EH (cell line): ENCODE results near the gene BAZ1A.

Source experiments
- DNase-seq: peaks from one replicate; pipeline ENCODE4 v3.0.0-alpha.2; 2015; ENCODE audit warnings: low read depth

BAZ1A gene, protein sequence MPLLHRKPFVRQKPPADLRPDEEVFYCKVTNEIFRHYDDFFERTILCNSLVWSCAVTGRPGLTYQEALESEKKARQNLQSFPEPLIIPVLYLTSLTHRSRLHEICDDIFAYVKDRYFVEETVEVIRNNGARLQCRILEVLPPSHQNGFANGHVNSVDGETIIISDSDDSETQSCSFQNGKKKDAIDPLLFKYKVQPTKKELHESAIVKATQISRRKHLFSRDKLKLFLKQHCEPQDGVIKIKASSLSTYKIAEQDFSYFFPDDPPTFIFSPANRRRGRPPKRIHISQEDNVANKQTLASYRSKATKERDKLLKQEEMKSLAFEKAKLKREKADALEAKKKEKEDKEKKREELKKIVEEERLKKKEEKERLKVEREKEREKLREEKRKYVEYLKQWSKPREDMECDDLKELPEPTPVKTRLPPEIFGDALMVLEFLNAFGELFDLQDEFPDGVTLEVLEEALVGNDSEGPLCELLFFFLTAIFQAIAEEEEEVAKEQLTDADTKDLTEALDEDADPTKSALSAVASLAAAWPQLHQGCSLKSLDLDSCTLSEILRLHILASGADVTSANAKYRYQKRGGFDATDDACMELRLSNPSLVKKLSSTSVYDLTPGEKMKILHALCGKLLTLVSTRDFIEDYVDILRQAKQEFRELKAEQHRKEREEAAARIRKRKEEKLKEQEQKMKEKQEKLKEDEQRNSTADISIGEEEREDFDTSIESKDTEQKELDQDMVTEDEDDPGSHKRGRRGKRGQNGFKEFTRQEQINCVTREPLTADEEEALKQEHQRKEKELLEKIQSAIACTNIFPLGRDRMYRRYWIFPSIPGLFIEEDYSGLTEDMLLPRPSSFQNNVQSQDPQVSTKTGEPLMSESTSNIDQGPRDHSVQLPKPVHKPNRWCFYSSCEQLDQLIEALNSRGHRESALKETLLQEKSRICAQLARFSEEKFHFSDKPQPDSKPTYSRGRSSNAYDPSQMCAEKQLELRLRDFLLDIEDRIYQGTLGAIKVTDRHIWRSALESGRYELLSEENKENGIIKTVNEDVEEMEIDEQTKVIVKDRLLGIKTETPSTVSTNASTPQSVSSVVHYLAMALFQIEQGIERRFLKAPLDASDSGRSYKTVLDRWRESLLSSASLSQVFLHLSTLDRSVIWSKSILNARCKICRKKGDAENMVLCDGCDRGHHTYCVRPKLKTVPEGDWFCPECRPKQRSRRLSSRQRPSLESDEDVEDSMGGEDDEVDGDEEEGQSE (N-terminal part only)

DNA sequence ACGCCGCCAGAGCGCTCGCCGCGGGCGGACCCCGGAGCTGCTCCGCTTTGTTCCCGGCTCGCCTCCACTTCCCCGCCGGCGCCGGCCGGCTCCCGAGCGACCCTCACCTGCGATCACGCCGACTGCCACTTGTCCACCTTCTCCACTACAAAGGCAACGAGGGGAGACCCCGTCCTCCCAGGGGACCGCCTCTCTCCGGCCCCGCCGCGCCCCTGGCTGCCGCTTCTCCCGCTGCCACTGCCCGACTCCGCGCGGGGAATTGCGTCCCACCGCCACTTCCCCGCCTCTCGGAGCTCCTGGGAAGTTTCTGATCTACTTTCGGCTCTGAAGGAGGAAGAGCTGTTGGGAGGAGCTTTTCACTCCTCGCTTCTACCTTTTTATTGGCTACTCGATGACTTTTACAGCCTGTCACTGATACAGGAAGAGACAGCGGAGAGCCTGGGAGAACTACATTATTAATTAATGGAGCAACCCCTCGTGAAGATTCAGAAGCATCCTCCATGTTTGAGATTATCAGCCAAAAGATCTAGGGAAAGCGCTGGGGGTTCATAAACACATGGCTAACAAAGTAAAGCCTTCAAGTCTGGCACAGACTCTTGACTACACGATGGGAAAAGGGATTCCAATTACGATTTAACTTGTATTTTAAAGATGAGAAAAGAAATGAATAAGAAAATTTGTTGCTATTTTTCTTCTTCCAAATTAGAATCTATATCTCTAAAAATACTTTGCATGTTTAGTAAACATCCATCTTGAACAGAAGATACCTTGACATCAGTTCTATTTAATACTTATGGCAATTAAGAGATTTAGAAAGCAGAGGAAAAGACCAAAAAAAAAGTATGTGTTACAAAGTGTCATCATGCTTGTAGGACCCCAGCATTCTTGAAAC is at the start of gene BAZ1A:
Gene BAZ1A (minus strand): TSS at position 330 of the 892 bp plus-strand sequence. CDS start 756 bp downstream, outside the sequence.
- peak; percentile 96 for DNase-seq

DNA sequence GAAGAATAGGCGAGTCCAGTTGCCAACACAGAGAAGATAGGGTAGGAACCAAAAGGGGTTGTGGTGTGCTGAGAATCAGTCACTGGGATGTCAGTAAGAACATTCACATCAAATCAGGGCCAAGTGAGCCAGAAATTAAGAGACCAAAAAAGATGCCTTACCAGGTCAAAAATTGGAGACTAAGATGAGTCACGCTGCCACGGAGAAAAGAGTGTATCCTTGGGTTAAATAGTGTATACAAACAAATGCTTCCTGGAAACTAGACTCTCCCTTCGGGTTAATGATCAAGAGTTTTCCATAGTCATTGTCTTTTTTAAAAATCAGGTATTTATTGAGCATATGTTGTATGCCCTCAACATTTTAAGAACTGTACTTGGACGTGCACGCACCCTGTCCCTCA is 45.2 kb upstream of the BAZ1A start:
- peak; percentile 33 for DNase-seq

DNA sequence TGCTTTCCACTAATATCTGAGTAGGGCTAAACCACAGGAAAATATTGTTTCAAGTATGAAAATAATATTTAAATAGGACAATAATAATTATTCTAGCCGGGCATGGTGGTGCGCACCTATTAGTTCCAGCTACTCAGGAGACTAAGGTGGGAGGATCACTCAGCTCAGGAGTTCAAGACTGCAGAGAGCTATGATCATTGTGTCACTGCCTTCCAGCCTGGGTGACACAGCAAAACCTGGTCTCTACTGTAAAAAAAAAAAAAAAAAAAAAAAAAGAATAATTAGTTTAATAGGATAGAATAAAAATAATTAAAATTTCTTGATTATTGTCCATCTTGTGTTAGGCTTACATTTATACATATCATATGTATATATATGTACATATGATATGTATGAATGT is 38.5 kb upstream of the BAZ1A start:
- DNase-seq: no peak

DNA sequence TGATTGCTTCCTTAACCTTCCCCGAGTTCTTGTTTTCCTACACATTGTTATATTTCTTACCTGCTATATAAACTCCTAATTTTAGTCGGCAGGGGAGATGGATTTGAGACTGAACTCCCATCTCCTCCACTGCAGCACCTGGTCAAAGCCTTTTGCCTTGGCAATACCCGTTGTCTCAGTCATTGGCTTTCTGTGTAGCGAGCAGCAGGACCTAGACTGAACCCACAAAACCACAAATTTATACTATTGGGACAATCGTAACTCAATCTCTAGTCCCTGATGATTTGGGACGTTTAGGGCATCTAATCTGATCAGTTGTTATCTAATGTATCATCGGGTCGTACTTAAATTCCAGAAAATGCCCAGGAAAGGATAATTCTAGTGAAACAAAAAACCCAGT is 37.8 kb upstream of the BAZ1A start:
- no peak for DNase-seq

DNA sequence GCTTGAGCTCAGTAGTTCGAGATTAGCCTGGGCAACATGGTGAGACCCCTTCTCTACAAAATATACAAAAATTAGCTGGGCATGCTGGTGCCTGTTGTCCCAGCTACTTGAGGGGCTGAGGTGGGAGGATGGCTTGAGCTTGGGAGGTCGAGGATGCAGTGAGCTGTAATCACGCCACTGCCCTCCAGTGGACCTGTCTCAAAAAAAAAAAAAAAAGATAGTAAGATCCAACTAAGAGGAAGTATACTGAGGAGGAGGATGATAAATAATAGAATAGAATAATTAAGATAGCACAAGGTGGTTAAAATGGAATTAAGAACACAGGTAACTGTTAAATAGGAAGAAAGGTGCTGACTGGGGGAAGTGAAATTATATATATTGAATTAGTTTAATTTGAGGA is 37.0 kb upstream of the BAZ1A start:
- no peak for DNase-seq

DNA sequence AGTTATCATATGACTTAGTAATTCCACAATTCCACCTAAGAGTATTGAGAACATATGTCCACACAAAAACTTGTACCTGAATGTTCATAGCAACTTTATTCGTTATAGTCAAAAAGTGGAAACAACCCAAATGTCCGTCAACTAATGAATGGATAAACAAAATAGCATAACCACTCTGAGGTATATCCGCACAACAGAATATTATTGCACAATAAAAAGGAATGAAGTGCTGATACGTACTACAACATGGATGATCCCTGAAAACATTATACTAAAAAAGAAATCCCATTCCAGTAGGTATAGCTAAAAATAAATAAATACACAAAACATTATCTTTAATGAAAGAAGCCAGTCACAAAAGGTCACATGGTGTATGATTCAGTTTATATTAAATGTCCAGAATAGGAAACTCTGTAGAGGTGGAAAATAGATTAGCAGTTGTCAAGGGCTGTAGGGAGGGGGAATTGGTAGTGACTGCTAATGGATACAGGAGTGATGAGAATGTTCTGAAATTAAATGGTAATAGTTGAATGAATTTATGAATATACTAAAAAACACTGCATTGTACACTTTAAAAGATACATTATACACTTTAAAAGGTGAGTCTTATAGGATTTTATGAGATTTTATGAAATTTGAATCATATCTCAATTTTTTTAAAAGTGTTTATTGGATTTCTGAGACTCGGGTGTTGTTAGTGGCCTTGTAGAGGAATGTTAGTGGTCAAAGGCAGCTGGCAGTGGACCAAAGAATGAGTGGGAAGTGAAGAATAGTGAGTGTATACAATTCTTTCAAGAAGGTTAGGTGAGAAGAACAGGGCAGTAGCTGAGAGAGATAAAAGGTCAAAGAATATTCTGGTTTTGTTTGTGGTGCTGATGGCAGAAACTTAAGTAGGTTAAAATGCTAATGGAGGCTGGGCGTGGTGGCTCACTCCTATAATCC is 36.3 kb upstream of the BAZ1A start:
- peak; percentile 54 for DNase-seq

DNA sequence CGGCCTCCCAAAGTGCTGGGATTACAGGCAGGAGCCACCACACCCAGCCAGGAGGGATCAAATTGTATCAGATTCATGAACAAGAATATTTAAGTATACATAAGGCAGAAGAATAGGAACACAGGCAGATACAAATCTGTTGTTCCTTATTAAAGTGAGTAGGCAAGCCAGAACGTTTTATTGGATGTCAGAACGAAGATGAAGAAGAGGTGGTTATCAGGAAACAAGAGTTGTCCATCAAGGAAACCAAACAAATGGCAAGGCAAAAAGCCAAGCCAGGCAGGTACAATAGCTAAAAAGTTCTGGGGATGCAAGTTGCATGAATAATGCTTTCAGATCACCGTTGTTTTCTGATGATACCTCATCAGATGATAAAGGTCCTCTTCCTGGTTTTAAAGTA is 31.1 kb upstream of the BAZ1A start:
- no peak for DNase-seq

DNA sequence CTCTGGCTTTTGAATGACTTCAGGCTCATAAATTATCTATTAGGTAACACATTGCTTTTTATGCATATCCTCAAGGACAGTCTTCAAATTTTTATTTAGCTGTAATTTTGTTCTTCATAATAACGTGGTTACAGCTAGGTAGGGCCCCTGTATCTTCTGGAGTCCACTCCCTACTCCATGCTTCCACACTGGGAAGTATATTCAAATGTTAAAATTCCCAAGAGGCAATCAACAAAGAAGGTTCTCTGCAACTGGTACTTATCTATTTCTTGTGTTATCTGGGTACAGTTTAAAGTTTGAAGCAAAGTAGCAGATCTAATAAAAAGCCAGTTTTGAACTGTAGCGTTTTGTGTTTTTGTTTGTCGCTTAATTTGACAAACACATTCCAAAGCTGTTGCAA is 20.1 kb upstream of the BAZ1A start:
- DNase-seq: no peak

DNA sequence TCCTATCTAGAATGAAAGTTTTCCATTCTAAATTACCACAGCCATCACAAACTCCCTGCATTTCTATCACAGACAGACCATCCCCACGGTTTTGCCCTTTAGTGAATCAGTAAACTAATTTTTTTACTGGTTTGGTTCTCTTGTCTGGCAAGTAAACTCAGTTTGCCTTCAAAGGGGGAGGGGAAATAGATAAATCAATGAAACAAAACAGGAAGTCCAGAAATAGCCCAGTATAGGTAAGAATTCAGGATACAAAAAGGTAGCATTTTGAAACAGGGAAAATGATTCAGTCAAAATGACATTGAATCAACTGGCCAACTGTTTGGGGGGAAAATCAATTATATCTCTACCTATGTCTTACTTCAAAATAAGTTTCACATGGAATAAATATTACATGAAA is 15.8 kb upstream of the BAZ1A start:
- DNase-seq: no peak

DNA sequence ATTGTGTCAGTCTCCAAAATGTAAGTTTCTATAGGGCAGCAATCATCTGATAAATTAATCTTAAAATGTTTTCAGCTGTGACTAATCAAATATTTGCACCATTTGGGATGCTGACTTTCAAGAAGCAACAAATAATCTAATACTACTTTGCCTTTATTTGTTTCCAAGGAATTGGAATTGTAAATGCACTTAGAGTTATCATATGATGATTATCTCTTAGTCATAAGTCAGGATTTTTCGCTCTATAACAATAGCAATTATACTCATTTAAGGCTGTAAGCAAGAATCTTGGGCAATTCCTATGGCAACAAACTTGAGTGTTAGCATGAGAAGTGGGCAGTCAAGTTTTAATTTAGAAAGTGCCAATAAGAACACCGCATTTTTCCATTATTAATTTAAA is 13.0 kb upstream of the BAZ1A start:
- DNase-seq: no peak

DNA sequence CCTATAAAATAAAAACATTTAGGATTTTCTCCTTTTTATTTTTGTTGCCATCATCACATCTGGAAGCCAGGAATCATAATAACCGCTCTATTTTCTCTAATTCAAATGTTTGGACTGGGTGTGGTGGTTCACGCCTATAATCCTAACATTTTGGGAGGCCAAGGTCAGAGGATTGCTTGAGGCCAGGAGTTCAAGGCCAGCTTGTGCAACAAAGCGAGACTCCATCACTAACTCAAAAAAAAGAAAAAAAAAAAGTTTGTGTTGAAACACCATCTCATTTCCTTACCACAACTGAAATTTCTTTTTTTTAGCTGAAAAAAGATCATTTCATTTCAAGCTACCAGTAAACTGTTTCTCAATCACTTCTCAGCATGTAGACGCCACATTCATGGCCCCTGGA is 8.8 kb upstream of the BAZ1A start:
- no peak for DNase-seq

DNA sequence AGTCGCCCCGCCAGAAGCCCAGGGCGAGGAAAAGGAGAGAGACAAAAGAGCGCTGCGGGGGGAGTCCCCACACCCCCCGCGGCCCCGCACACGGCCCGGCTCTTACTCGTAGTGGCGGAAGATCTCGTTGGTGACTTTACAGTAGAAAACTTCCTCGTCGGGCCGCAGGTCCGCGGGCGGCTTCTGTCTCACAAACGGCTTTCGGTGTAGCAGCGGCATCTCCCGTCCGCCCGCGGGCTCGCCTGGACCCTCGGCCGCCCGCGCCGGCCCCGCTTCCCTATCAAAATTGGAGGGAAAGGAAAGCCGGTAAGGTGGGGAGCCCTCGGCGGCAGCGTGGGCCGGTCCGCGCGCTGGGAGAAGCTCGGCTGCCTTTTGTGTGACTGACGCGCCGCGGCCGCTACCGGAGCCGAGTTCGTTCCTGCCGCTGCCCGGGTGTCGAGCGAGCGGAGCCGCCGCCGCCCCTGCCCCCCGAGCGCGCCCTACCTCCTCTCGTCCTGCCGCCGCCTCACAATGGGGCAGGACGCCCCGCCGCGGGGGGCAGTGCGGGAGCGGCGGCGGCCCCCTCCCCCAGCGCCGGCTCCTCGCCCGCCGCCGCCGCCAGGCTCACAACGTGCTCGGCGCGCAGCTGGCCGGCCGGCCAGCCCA is 652 bp downstream of the BAZ1A start:
- DNase-seq: peak; percentile 56

DNA sequence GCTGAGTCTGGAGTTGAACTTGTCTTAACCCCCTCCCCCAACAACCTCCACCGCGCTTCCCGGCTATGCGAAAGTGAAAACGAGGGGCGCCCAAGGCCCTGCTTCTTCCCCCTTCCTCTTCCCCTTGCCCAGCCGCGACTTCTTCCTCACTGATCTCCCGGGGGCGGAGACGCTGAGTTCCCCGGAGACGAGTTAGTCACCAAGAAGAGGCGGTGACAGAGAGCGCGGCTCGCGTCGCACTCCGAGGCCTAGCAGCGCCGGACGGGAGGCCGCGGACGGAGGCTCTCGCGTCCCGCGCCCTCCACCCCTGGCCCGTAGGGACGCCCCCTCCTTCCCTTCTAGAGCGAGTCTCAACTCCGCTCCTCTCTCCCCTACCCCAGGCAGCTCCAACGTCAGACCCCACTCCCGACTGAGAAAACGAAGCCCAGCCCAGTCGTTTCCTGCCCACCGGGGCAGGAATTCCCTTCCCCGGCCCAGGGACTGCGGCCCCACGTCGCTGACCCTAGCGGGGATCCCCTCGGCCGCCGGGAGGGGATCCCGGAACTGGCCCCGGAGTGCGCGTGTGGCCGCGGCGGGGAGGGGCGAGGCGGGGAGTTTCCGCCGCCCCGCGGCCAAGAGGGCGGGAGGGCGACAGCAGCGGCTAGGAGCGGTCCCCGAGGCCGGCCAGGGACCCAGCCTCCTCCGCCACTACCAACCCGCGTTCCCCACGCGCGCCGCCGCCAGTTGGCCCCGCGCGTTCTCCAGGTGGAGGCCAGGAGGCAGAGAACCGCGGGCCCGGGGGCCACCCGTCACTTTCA is 1.4 kb downstream of the BAZ1A start:
- peak; percentile 86 for DNase-seq

DNA sequence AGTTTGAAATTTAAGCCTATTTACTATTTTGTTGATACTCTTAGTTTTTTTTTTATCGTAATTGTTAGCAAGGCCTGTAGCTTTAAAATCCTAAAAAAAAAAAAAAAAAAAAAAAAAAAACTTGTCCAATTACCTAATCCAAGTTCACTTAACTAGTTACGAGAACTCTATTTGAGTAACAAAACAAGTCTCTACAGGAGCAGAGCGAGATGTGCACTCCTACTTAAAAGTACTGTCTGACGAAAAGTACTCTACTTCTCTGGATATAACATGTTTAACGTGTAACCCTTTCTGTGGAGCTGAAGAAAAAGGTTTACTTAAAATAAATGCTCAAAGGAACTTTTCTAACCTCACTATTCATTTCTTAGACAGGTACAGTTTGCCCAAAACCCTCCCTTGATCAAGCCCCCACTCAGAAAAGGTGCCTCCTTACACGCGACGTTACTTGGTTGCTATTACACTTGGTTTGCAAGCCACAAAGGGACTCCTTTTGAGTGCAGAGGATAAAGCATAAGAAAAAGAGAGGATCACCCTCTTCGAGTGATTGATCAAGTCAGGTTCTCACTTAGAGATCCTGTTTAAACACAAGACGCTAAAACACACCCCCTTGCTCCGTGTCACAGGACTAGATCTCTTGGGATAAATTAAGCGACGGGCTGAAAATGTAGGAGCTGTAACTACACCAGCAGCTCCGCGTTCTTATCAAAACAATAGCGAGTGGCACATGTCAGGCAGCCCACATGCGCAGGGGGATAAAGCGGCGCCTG is 2.2 kb downstream of the BAZ1A start:
- DNase-seq: peak; percentile 35

DNA sequence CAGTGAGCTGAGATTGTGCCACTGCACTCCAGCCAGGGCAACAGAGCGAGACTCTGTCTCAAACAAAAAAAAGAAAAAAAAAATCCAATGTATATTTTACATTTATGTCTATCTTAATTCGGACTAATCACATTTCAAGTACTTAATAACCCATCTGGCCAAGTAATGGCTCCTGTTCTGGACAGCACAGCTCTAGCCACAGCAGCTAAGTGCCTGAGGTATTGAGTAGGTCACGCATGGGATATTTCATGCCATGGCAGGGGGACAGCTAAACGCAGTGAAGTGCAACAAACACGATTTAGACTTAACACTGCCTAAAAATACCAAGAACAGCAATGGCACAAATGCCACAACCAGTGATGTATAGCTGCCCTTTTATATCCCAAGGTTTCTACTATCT is 8.0 kb downstream of the BAZ1A start:
- DNase-seq: no peak

DNA sequence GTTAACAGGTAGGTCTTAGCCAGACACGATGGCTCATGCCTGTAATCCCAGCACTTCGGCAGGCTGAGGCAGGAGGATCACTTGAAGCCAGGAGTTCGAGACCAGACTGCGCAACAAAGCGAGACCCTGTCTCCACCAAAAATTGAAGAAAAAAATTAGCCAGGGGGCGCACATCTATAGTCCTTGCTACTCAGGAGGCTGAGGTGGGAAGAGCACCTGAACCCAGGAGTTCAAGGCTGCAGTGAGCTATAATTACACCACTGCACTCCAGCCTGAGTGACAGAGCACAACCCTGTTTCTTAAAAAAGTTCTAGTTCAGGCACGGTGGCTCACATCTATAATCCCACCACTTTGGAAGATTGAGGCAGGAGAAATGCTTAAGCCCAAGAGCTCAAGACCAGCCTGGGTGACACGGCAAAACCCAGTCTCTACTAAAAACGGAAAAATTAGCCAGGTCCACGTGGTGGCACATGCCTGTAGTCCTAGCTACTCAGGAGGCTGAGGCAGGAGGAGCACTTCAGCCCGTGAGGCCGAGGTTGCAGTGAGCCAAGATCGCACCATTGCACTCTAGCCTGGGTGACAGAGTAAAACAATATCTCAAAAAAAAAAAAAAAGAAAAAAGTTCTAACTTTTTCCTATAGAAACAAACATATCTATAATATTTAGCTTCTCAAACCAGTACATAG is 9.1 kb downstream of the BAZ1A start:
- DNase-seq: no peak

DNA sequence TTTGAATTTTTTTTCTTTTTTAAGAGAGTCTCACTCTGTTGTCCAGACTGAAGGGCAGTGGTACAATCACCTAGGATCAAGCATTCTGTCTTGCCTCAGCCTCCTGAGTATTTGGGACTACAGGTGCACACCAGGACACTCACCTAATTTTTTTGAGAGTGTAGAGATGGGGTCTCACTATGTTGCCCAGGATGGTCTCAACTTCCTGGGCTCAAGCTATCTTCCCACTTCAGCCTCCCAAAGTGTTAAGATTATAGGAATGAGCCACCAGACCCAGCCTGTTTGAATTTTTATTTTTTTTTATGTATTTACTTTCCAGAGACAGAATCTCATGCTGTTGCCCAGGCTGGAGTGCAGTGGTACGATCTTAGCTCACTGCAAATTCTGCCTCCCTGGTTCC is 11.3 kb downstream of the BAZ1A start:
- no peak for DNase-seq

DNA sequence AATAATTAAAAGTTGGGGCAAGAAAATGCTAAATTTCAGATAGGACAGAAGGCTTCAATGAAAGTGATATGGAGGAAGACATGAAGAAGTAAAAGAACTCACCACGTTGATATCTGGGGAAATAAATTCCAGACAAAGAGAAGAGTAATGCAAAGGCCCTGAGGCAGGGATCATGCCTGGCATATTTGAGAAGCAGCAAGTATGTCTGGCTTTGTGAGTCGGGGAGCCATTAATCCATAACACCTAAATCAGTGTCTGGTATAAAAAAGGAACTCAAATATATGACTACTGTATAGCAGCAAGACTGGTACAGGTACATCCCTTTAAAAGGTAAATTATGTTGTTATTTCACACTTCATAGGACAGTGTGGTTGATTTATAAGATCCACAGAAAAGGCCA is 16.4 kb downstream of the BAZ1A start:
- DNase-seq: peak; percentile 22
